Measurements from ENCODE around the gene PTPN1. TPM values are rescaled to one million over a fixed set of nuclear protein-coding genes. Genes with fewer than 3 reads are reported as not detected.

PTPN1 gene
- total and polyA plus RNA-seq, 2 of the 13 experiments (the other 11 are each of a cell fraction or from before 2014, with no cell fraction given), result 17.7 to 37.2 TPM

DNA sequence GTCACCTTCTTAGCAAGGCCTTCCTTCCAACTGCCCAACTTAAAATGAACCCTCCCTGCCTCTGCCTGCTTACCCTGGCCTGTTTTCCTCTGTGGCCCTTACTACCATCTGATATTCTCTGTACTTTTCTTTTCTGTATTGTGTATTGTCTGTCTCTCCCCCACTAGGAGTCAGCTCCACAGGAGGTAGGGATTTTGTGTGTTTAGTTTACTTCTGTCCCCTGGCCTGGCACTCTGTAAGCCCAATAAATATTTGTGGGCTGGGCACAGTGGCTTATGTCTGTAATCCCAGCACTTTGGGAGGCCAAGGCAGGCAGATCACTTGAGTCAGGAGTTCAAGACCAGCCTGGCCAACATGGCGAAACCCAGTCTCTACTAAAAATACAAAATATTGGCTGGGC lies 108.4 kb downstream of the PTPN1 start:
- DNase-seq (ENCODE audit: low spot score) (no peak), FAIRE-seq (no peak), ATAC-seq (no peak)
- in situ Hi-C loops (cut with HindIII; ENCODE audit: extremely low pct_ligation_motif_present, low pct_unique_long_range_greater_than_20kb), result no loop called here
- ChIA-PET POLR2A (no interaction called here), CTCF (ENCODE audit: low intra/inter-chr PET ratio, low total read pairs) (no interaction called here)
- Histone ChIP-seq H4K20me1 (ENCODE audit: insufficient read depth, low read length) (no peaks in the 10 kb centered on the region), H2AFZ (ENCODE audit: low read length) (no peak overlapping the region), H3K4me3 (replicated peaks in 1 of 3; ENCODE audit: insufficient read depth in 1 of 3, low read depth in 2 of 3, low read length in 3 of 3) (no peak overlapping the region), H3K27ac (ENCODE audit: extremely low read length, insufficient read depth, low read length) (no peak overlapping the region), H3K27me3 (ENCODE audit: control insufficient read depth in 1 of 2, insufficient read depth in 2 of 2, low read length in 2 of 2) (peaks cover 0 to 2% of the 10 kb centered on the region in 2 experiments; a peak in 3 of 5 replicates), H3K79me2 (ENCODE audit: insufficient read depth, low read length) (no peaks in the 10 kb centered on the region), H3K9ac (ENCODE audit: insufficient read depth, low read depth, low read length) (no peak overlapping the region), H3K4me1 (ENCODE audit: insufficient read depth, low read length) (peaks cover 13% of the 10 kb centered on the region), H3K36me3 (replicated peaks in 1 of 2; ENCODE audit: control insufficient read depth in 1 of 2, insufficient read depth in 2 of 2, low read length in 2 of 2) (no peaks in the 10 kb centered on the region), H3K4me2 (ENCODE audit: low read depth, low read length) (no peak overlapping the region), H3K9me3 (ENCODE audit: low read length) (peaks cover 7% of the 10 kb centered on the region)
- intact Hi-C loops (cut with micrococcal nuclease; ENCODE audit: unreplicated experiment), result no loop called here
- no TSS peak for BruUV-seq (replicated peaks)
- WGBS (ENCODE audit: low lambda C conversion rate), result 76% methylated on average over 1 of the region's 1 CpG
- TF ChIP-seq FOXA3 (CRISPR knock-in tag; IDR thresholded peaks at IDR 0.05) (no peak), MLLT10 (CRISPR knock-in tag; IDR thresholded peaks at IDR 0.05) (no peak), ZNF547 (CRISPR knock-in tag; IDR thresholded peaks at IDR 0.05) (no peak), NCOA5 (CRISPR knock-in tag; IDR thresholded peaks at IDR 0.05) (no peak), SALL2 (CRISPR knock-in tag; IDR thresholded peaks at IDR 0.05) (no peak), EHMT2 (IDR thresholded peaks at IDR 0.05; ENCODE audit: borderline replicate concordance, low read depth, low read length) (no peak), ZNF605 (CRISPR knock-in tag; IDR thresholded peaks at IDR 0.05) (no peak), ZFYVE20 (CRISPR knock-in tag; IDR thresholded peaks at IDR 0.05; ENCODE audit: borderline replicate concordance, low read depth) (no peak), ZNF138 (CRISPR knock-in tag; IDR thresholded peaks at IDR 0.05; ENCODE audit: low read depth) (no peak)
- TF ChIP-seq, protein P1, sequence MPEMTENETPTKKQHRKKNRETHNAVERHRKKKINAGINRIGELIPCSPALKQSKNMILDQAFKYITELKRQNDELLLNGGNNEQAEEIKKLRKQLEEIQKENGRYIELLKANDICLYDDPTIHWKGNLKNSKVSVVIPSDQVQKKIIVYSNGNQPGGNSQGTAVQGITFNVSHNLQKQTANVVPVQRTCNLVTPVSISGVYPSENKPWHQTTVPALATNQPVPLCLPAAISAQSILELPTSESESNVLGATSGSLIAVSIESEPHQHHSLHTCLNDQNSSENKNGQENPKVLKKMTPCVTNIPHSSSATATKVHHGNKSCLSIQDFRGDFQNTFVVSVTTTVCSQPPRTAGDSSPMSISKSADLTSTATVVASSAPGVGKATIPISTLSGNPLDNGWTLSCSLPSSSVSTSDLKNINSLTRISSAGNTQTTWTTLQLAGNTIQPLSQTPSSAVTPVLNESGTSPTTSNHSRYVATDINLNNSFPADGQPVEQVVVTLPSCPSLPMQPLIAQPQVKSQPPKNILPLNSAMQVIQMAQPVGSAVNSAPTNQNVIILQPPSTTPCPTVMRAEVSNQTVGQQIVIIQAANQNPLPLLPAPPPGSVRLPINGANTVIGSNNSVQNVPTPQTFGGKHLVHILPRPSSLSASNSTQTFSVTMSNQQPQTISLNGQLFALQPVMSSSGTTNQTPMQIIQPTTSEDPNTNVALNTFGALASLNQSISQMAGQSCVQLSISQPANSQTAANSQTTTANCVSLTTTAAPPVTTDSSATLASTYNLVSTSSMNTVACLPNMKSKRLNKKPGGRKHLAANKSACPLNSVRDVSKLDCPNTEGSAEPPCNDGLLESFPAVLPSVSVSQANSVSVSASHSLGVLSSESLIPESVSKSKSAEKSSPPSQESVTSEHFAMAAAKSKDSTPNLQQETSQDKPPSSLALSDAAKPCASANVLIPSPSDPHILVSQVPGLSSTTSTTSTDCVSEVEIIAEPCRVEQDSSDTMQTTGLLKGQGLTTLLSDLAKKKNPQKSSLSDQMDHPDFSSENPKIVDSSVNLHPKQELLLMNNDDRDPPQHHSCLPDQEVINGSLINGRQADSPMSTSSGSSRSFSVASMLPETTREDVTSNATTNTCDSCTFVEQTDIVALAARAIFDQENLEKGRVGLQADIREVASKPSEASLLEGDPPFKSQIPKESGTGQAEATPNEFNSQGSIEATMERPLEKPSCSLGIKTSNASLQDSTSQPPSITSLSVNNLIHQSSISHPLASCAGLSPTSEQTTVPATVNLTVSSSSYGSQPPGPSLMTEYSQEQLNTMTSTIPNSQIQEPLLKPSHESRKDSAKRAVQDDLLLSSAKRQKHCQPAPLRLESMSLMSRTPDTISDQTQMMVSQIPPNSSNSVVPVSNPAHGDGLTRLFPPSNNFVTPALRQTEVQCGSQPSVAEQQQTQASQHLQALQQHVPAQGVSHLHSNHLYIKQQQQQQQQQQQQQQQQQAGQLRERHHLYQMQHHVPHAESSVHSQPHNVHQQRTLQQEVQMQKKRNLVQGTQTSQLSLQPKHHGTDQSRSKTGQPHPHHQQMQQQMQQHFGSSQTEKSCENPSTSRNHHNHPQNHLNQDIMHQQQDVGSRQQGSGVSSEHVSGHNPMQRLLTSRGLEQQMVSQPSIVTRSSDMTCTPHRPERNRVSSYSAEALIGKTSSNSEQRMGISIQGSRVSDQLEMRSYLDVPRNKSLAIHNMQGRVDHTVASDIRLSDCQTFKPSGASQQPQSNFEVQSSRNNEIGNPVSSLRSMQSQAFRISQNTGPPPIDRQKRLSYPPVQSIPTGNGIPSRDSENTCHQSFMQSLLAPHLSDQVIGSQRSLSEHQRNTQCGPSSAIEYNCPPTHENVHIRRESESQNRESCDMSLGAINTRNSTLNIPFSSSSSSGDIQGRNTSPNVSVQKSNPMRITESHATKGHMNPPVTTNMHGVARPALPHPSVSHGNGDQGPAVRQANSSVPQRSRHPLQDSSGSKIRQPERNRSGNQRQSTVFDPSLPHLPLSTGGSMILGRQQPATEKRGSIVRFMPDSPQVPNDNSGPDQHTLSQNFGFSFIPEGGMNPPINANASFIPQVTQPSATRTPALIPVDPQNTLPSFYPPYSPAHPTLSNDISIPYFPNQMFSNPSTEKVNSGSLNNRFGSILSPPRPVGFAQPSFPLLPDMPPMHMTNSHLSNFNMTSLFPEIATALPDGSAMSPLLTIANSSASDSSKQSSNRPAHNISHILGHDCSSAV (CRISPR knock-in tag; IDR thresholded peaks at IDR 0.05; ENCODE audit: borderline replicate concordance), result no peak
- TF ChIP-seq, protein P2, sequence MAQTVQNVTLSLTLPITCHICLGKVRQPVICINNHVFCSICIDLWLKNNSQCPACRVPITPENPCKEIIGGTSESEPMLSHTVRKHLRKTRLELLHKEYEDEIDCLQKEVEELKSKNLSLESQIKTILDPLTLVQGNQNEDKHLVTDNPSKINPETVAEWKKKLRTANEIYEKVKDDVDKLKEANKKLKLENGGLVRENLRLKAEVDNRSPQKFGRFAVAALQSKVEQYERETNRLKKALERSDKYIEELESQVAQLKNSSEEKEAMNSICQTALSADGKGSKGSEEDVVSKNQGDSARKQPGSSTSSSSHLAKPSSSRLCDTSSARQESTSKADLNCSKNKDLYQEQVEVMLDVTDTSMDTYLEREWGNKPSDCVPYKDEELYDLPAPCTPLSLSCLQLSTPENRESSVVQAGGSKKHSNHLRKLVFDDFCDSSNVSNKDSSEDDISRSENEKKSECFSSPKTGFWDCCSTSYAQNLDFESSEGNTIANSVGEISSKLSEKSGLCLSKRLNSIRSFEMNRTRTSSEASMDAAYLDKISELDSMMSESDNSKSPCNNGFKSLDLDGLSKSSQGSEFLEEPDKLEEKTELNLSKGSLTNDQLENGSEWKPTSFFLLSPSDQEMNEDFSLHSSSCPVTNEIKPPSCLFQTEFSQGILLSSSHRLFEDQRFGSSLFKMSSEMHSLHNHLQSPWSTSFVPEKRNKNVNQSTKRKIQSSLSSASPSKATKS (CRISPR knock-in tag; IDR thresholded peaks at IDR 0.05), result no peak
- TF ChIP-seq, protein P3, sequence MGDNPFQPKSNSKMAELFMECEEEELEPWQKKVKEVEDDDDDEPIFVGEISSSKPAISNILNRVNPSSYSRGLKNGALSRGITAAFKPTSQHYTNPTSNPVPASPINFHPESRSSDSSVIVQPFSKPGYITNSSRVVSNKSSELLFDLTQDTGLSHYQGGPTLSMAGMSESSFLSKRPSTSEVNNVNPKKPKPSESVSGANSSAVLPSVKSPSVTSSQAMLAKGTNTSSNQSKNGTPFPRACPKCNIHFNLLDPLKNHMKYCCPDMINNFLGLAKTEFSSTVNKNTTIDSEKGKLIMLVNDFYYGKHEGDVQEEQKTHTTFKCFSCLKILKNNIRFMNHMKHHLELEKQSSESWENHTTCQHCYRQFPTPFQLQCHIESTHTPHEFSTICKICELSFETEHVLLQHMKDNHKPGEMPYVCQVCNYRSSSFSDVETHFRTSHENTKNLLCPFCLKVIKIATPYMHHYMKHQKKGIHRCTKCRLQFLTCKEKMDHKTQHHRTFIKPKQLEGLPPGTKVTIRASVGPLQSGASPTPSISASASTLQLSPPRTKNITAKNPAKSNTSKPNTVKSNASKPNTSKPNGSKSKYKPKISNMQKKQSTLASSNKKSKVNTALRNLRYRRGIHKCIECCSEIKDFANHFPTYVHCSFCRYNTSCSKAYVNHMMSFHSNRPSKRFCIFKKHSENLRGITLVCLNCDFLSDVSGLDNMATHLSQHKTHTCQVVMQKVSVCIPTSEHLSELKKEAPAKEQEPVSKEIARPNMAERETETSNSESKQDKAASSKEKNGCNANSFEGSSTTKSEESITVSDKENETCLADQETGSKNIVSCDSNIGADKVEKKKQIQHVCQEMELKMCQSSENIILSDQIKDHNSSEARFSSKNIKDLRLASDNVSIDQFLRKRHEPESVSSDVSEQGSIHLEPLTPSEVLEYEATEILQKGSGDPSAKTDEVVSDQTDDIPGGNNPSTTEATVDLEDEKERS (CRISPR knock-in tag; IDR thresholded peaks at IDR 0.05), result no peak
